ENCODE measurements around the gene ARHGEF38.

Gene ARHGEF38

GRCh38 chr4:105556206-105556605, 3.8 kb downstream of the ARHGEF38 start:
- DNase-seq (ENCODE audit: low read depth, low spot score), result no peak

- no peak for DNase-seq (ENCODE audit: low read depth, low spot score)
Measured at GRCh38 chr4:105558277-105558676, 5.9 kb downstream of the ARHGEF38 start.

- no peak for DNase-seq (ENCODE audit: low read depth, low spot score)
Measured at GRCh38 chr4:105560421-105560848, 8.0 kb downstream of the ARHGEF38 start.

GRCh38 chr4:105563352-105563751, 10.9 kb downstream of the ARHGEF38 start:
- DNase-seq (ENCODE audit: low read depth, low spot score), result no peak

- no peak for DNase-seq (ENCODE audit: low read depth, low spot score)
Measured at GRCh38 chr4:105568584-105568983, 16.2 kb downstream of the ARHGEF38 start.

- no peak for DNase-seq (ENCODE audit: low read depth, low spot score)
Measured at GRCh38 chr4:105569057-105569865, 16.8 kb downstream of the ARHGEF38 start.

- no peak for DNase-seq (ENCODE audit: low read depth, low spot score)
Measured at GRCh38 chr4:105569866-105570236, 17.4 kb downstream of the ARHGEF38 start.

GRCh38 chr4:105572296-105572695, 19.9 kb downstream of the ARHGEF38 start:
- DNase-seq (ENCODE audit: low read depth, low spot score), result no peak

- no peak for DNase-seq (ENCODE audit: low read depth, low spot score)
Measured at GRCh38 chr4:105586638-105587328, 34.4 kb downstream of the ARHGEF38 start.

- no peak for DNase-seq (ENCODE audit: low read depth, low spot score)
Measured at GRCh38 chr4:105587841-105588240, 35.4 kb downstream of the ARHGEF38 start.

- DNase-seq (ENCODE audit: low read depth, low spot score), result no peak
Measured at GRCh38 chr4:105588252-105588651, 35.8 kb downstream of the ARHGEF38 start.

- DNase-seq (ENCODE audit: low read depth, low spot score), result no peak
Measured at GRCh38 chr4:105591573-105591972, 39.2 kb downstream of the ARHGEF38 start.

GRCh38 chr4:105594099-105595010, 41.9 kb downstream of the ARHGEF38 start:
- DNase-seq (ENCODE audit: low read depth, low spot score), result no peak

- DNase-seq (ENCODE audit: low read depth, low spot score), result no peak
Measured at GRCh38 chr4:105596684-105597083, 44.3 kb downstream of the ARHGEF38 start.

GRCh38 chr4:105598052-105598451, 45.6 kb downstream of the ARHGEF38 start:
- no peak for DNase-seq (ENCODE audit: low read depth, low spot score)

GRCh38 chr4:105598787-105599186, 46.4 kb downstream of the ARHGEF38 start:
- no peak for DNase-seq (ENCODE audit: low read depth, low spot score)

- no peak for DNase-seq (ENCODE audit: low read depth, low spot score)
Measured at GRCh38 chr4:105599482-105599881, 47.1 kb downstream of the ARHGEF38 start.

GRCh38 chr4:105599932-105600655, 47.7 kb downstream of the ARHGEF38 start:
- DNase-seq (ENCODE audit: low read depth, low spot score), result no peak

- no peak for DNase-seq (ENCODE audit: low read depth, low spot score)
Measured at GRCh38 chr4:105600951-105601350, 48.5 kb downstream of the ARHGEF38 start.

- no peak for DNase-seq (ENCODE audit: low read depth, low spot score)
Measured at GRCh38 chr4:105601406-105601805, 49.0 kb downstream of the ARHGEF38 start.

- DNase-seq (ENCODE audit: low read depth, low spot score), result no peak
Measured at GRCh38 chr4:105603158-105603557, 50.7 kb downstream of the ARHGEF38 start.

Measured in ELF-1 (cell line).